ENCODE measurements around the gene NEDD8. TPM values are rescaled to one million over a fixed set of nuclear protein-coding genes. Genes with fewer than 3 reads are reported as not detected.
"Not testable (repeated sequence)": the region's sequence is repeated elsewhere in the genome, so short reads cannot be mapped to it uniquely, and the experiment has no call there.

The NEDD8 gene
- total and polyA plus RNA-seq, 5 donors = 167 to 302 (median 184) TPM

- Histone ChIP-seq H3K27ac (ENCODE audit: low read length) (no peak overlapping the region), H3K27me3 (ENCODE audit: control insufficient read depth, insufficient read depth) (no peaks in the 10 kb centered on the region), H3K4me1 (ENCODE audit: control insufficient read depth, insufficient read depth, low read length) (no peaks in the 10 kb centered on the region), H3K4me3 (ENCODE audit: low read length) (no peak overlapping the region), H3K9me3 (ENCODE audit: control insufficient read depth, low read length) (no peaks in the 10 kb centered on the region)
- no peak for DNase-seq
- intact Hi-C loops (cut with DNase I) = no loop called here
- no peak for ATAC-seq
- WGBS = 94% methylated on average over 7 of the region's 7 CpGs
Observed at GRCh38 chr14:24204163-24205146, 27.7 kb downstream of the NEDD8 start.

- H3K9me3 ChIP-seq (ENCODE audit: control insufficient read depth, low read length); H3K27ac ChIP-seq (ENCODE audit: low read length); H3K27me3 ChIP-seq (ENCODE audit: control insufficient read depth, insufficient read depth); intact Hi-C loops (cut with DNase I); H3K4me3 ChIP-seq (ENCODE audit: low read length); H3K4me1 ChIP-seq (ENCODE audit: control insufficient read depth, insufficient read depth, low read length); DNase-seq; ATAC-seq: not testable (repeated sequence)
- 98% methylated on average over 16 of the region's 16 CpGs for WGBS
Observed at GRCh38 chr14:24203249-24203886, 28.8 kb downstream of the NEDD8 start.

GRCh38 chr14:24202538-24202937 lies 29.6 kb downstream of the NEDD8 start:
- 91% methylated on average over 8 of the region's 8 CpGs for WGBS
- H3K27me3 ChIP-seq (ENCODE audit: control insufficient read depth, insufficient read depth); intact Hi-C loops (cut with DNase I): not testable (repeated sequence)

DNA sequence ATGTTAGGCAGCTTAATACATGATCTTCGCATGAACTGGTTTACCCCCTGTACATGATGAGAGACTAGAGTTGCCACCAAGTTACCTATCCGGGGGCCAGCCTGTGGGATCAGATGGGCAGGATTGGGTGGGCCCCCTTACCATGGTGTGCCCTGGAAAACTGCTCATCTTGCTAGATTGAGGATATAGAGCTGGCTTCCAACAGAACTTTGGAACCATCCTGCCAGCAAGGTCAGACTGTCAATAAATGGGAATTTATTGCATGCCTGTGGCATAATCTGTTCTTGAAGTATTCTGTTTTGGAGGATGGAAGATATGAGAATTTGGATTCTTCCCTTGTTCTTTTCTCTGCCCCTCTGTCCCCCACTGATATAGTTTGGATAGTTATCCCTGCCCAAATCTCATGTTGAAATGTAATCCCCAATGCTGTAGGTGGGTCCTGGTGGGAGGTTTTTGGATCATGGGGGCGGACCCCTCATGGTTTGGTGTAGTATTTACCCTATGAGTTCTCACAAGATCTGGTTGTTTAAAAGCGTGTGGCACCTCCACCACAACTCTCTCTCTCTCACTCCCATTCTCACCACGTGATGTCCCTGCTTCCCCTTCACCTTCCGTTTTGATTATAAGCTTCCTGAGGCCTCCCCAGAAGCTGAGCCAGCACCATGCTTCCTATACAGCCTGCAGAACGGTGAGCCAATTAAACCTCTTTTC lies 33.2 kb downstream of the NEDD8 start:
- Histone ChIP-seq H3K4me1 (ENCODE audit: control insufficient read depth, insufficient read depth, low read length) (no peaks in the 10 kb centered on the region), H3K4me3 (ENCODE audit: low read length) (no peak overlapping the region), H3K27me3 (ENCODE audit: control insufficient read depth, insufficient read depth) (no peaks in the 10 kb centered on the region), H3K27ac (ENCODE audit: low read length) (no peak overlapping the region), H3K9me3 (ENCODE audit: control insufficient read depth, low read length) (no peaks in the 10 kb centered on the region)
- no peak for ATAC-seq
- WGBS = 84% methylated on average over 7 of the region's 7 CpGs
- DNase-seq = no peak
- intact Hi-C loops (cut with DNase I) = no loop called here

More at GRCh38 chr14:24202538-24202937, 29.6 kb downstream of the NEDD8 start:
- not testable (repeated sequence) for H3K4me1 ChIP-seq (ENCODE audit: control insufficient read depth, insufficient read depth, low read length); H3K27ac ChIP-seq (ENCODE audit: low read length); H3K9me3 ChIP-seq (ENCODE audit: control insufficient read depth, low read length); H3K4me3 ChIP-seq (ENCODE audit: low read length); DNase-seq; ATAC-seq

DNA sequence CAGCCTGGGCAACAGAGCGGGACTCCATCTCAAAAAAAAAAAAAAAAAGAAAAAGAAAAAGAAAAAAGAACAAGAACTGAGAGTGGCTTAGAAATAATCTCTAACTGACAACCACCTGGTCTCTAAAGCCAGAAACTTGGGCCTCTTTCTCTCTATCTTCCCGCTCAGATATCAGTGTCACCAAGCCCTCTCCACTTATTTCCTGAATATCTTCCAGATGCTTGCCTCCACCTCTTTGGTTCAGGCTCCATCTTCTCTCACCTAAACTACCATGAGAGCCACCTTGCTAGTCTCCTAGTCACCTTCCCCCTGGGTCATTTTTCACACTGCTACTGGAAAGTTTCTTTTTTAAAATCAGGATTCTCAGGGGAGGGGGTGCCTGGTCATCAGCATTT lies 35.1 kb downstream of the NEDD8 start:
- H3K9me3 ChIP-seq (ENCODE audit: control insufficient read depth, low read length) = no peaks in the 10 kb centered on the region
- ATAC-seq = no peak
- intact Hi-C loops (cut with DNase I) = no loop called here
- DNase-seq = no peak
- H3K27me3 ChIP-seq (ENCODE audit: control insufficient read depth, insufficient read depth) = no peaks in the 10 kb centered on the region
- no peak overlapping the region for H3K27ac ChIP-seq (ENCODE audit: low read length)
- WGBS = 87% methylated on average over 2 of the region's 2 CpGs
- H3K4me1 ChIP-seq (ENCODE audit: control insufficient read depth, insufficient read depth, low read length) = no peaks in the 10 kb centered on the region
- no peak overlapping the region for H3K4me3 ChIP-seq (ENCODE audit: low read length)

DNA sequence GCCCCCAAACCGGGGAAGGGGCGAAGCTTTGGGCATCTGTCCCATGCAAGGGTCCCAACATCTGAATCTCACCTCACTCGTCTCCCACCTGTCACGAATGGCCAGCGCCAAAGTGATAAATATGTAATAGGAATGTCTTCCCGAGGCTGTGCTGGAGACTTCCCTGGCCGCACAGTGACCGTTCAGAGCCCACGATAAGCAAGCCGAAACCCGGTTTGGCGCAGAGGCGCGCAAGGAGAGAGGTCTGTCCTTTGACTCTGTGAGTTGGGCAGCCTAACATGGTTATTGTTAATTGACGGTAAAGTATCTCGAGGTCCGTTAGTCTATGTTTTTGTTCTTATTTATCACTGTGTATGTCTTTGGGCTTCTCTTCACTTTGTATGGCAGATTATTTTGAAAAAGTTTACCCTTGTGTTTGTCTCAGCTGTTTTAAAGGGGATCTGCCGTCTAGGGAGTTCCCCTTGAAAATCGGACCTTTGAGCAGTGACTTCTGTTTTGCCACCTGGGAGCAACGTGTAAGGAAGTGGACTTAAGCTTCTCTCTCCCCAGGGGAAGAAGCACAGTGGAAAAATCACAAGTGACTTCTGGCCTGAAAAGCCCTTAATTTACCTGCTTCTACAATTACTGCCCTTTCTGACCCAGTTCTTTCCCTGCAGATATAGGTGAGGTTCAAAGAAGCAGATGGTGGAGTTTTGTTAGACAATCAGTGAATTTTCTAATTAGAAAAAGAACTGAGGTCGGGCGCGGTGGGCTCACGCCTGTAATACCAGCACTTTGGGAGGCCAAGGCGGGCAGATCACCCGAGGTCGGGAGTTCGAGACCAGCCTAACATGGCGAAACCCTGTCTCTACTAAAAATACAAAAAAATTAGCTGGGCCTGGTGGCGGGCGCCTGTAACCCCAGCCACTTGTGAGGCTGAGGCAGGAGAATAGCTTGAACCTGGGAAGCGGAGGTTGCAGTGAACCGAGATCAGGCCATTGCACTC lies 35.8 kb downstream of the NEDD8 start:
- DNase-seq = no peak
- no peaks in the 10 kb centered on the region for H3K9me3 ChIP-seq (ENCODE audit: control insufficient read depth, low read length)
- H3K27ac ChIP-seq (ENCODE audit: low read length) = peak overlapping the region; percentile 88
- H3K4me1 ChIP-seq (ENCODE audit: control insufficient read depth, insufficient read depth, low read length) = no peaks in the 10 kb centered on the region
- H3K27me3 ChIP-seq (ENCODE audit: control insufficient read depth, insufficient read depth) = no peaks in the 10 kb centered on the region
- H3K4me3 ChIP-seq (ENCODE audit: low read length) = peak overlapping the region; percentile 73
- WGBS = 34% methylated on average over 33 of the region's 33 CpGs
- intact Hi-C loops (cut with DNase I) = no loop called here
- peak; percentile 28 to 36 for ATAC-seq

GRCh38 chr14:24195186-24196070 lies 36.7 kb downstream of the NEDD8 start, which contains the start of gene TM9SF1:
TM9SF1 (minus strand) TSS chr14:24195441; CDS start chr14:24195019, 422 bp downstream.
- peak; percentile 94 to 96 (median 95) for DNase-seq
- Histone ChIP-seq H3K27me3 (ENCODE audit: control insufficient read depth, insufficient read depth) (no peaks in the 10 kb centered on the region), H3K4me1 (ENCODE audit: control insufficient read depth, insufficient read depth, low read length) (no peaks in the 10 kb centered on the region), H3K27ac (ENCODE audit: low read length) (peak within 1 kb of the TSS; percentile 88), H3K9me3 (ENCODE audit: control insufficient read depth, low read length) (no peaks in the 10 kb centered on the region), H3K4me3 (ENCODE audit: low read length) (peak within 1 kb of the TSS; percentile 73)
- intact Hi-C loops (cut with DNase I) = no loop called here
- WGBS = under 1% methylated on average over 89 of the region's 89 CpGs
- ATAC-seq = peak; percentile 95

- ATAC-seq (peak; percentile 1 to 3), DNase-seq (no peak)
- 48% methylated on average over 8 of the region's 8 CpGs for WGBS
- Histone ChIP-seq H3K27me3 (ENCODE audit: control insufficient read depth, insufficient read depth) (no peaks in the 10 kb centered on the region), H3K27ac (ENCODE audit: low read length) (peak overlapping the region; percentile 88), H3K4me3 (ENCODE audit: low read length) (peak overlapping the region; percentile 73), H3K9me3 (ENCODE audit: control insufficient read depth, low read length) (no peaks in the 10 kb centered on the region), H3K4me1 (ENCODE audit: control insufficient read depth, insufficient read depth, low read length) (no peaks in the 10 kb centered on the region)
- intact Hi-C loops (cut with DNase I) = no loop called here
Observed at GRCh38 chr14:24194873-24195185, 37.3 kb downstream of the NEDD8 start.

GRCh38 chr14:24194186-24194872 lies 37.8 kb downstream of the NEDD8 start:
- DNase-seq (no peak), ATAC-seq (no peak)
- no peaks in the 10 kb centered on the region for H3K4me1 ChIP-seq (ENCODE audit: control insufficient read depth, insufficient read depth, low read length)
- peak overlapping the region; percentile 73 for H3K4me3 ChIP-seq (ENCODE audit: low read length)
- no peaks in the 10 kb centered on the region for H3K27me3 ChIP-seq (ENCODE audit: control insufficient read depth, insufficient read depth)
- intact Hi-C loops (cut with DNase I) = no loop called here
- H3K9me3 ChIP-seq (ENCODE audit: control insufficient read depth, low read length) = no peaks in the 10 kb centered on the region
- H3K27ac ChIP-seq (ENCODE audit: low read length) = peak overlapping the region; percentile 88
- 76% methylated on average over 7 of the region's 7 CpGs for WGBS

All from right cardiac atrium (tissue), 5 donors.